SK-MEL-5 (cell line): Measurements from ENCODE around the gene TSHZ2. TPM values are rescaled to one million over a fixed set of nuclear protein-coding genes. Genes with fewer than 3 reads are reported as not detected.
A peak's percentile ranks its signal among the peaks of the same experiment; 100 is the strongest.

Experiments used
- DNase-seq: peaks from one replicate; pipeline ENCODE4 v3.0.0-alpha.2; 2016; ENCODE audit warnings: low read depth, low spot score
- in situ Hi-C: cut with HindIII; loops from 2 replicates; pipeline ENCODE4 v1.10.0; 2016; ENCODE audit warnings: low sequenced_read_pairs, high pct_unique_total_duplicates, low pct_unique_long_range_greater_than_20kb
- total RNA-seq: library from RNA; depleted of rRNA; stranded (reverse); fragments of >200 nt; shearing (Covaris generic); gene quantifications from 2 replicates; pipeline ENCODE4 v1.2.3, GENCODE V29; 2014

Gene TSHZ2
- total RNA-seq, 1 experiment from 2014 or later, result not detected

GRCh38 chr20:53157443-53158408 is 185.6 kb downstream of the TSHZ2 start:
- in situ Hi-C loops, result no loop called here
- peak; percentile 89 for DNase-seq

GRCh38 chr20:53159160-53159559 is 187.0 kb downstream of the TSHZ2 start:
- in situ Hi-C loops, result no loop called here
- no peak for DNase-seq

- no peak for DNase-seq
- in situ Hi-C loops, result no loop called here
Observed at GRCh38 chr20:53161073-53161472, 188.9 kb downstream of the TSHZ2 start.

GRCh38 chr20:53161473-53161872 is 189.3 kb downstream of the TSHZ2 start:
- DNase-seq, result no peak
- in situ Hi-C loops, result no loop called here

GRCh38 chr20:53162251-53162835 is 190.2 kb downstream of the TSHZ2 start:
- peak; percentile 32 for DNase-seq
- in situ Hi-C loops, result no loop called here

- in situ Hi-C loops, result no loop called here
- no peak for DNase-seq
Observed at GRCh38 chr20:53163486-53163885, 191.3 kb downstream of the TSHZ2 start.

- in situ Hi-C loops, result no loop called here
Observed at GRCh38 chr20:53164072-53164471, 191.9 kb downstream of the TSHZ2 start.

GRCh38 chr20:53165452-53165851 is 193.3 kb downstream of the TSHZ2 start:
- in situ Hi-C loops, result no loop called here
- DNase-seq, result no peak

More at GRCh38 chr20:53164072-53164471, 191.9 kb downstream of the TSHZ2 start:
- no peak for DNase-seq

- no peak for DNase-seq
- in situ Hi-C loops, result no loop called here
Observed at GRCh38 chr20:53168491-53168890, 196.3 kb downstream of the TSHZ2 start.

GRCh38 chr20:53170196-53170595 is 198.0 kb downstream of the TSHZ2 start:
- in situ Hi-C loops, result no loop called here
- no peak for DNase-seq

- in situ Hi-C loops, result no loop called here
- DNase-seq, result no peak
Observed at GRCh38 chr20:53171065-53171464, 198.9 kb downstream of the TSHZ2 start.

GRCh38 chr20:53174454-53174853 is 202.3 kb downstream of the TSHZ2 start:
- in situ Hi-C loops, result no loop called here
- DNase-seq, result no peak

GRCh38 chr20:53175135-53175780 is 203.1 kb downstream of the TSHZ2 start:
- in situ Hi-C loops, result no loop called here
- no peak for DNase-seq

GRCh38 chr20:53176134-53176533 is 204.0 kb downstream of the TSHZ2 start:
- no peak for DNase-seq
- in situ Hi-C loops, result no loop called here

- DNase-seq, result no peak
- in situ Hi-C loops, result no loop called here
Observed at GRCh38 chr20:53177687-53178086, 205.5 kb downstream of the TSHZ2 start.

GRCh38 chr20:53179749-53180148 is 207.6 kb downstream of the TSHZ2 start:
- in situ Hi-C loops, result no loop called here
- DNase-seq, result no peak

GRCh38 chr20:53180928-53181362 is 208.8 kb downstream of the TSHZ2 start:
- in situ Hi-C loops, result no loop called here
- DNase-seq, result no peak

- no peak for DNase-seq
- in situ Hi-C loops, result no loop called here
Observed at GRCh38 chr20:53181866-53182376, 209.8 kb downstream of the TSHZ2 start.
